T-helper 1 cell treated with Interleukin-12 subunit alpha and Interleukin-12 subunit beta and Interleukin-4 antibody, amounts not matched to agents 30 μg/mL and 1 μg/mL, for 36 hours (primary cell): ENCODE results near the gene GRAP2.
"Not testable (repeated sequence)": the region's sequence is repeated elsewhere in the genome, so short reads cannot be mapped to it uniquely, and the experiment has no call there.

Experiments
- H3K27ac Mint-ChIP-seq: one replicate; pipeline ENCODE4 v1.8.0; 2021; ENCODE audit warnings: mild to moderate bottlenecking, mixed read lengths
- H3K27me3 Mint-ChIP-seq: one replicate; pipeline ENCODE4 v1.8.0; 2021; ENCODE audit warnings: low read depth, mixed read lengths
- H3K36me3 Mint-ChIP-seq: one replicate; pipeline ENCODE4 v1.8.0; 2021; ENCODE audit warnings: low read depth, mixed read lengths
- H3K4me1 Mint-ChIP-seq: one replicate; pipeline ENCODE4 v1.8.0; 2021; ENCODE audit warnings: low read depth, mixed read lengths
- H3K4me3 Mint-ChIP-seq: one replicate; pipeline ENCODE4 v1.8.0; 2021; ENCODE audit warnings: mild to moderate bottlenecking, moderate library complexity, mixed read lengths
- H3K9me3 Mint-ChIP-seq: one replicate; pipeline ENCODE4 v1.8.0; 2021; ENCODE audit warnings: mixed read lengths

Gene GRAP2

DNA sequence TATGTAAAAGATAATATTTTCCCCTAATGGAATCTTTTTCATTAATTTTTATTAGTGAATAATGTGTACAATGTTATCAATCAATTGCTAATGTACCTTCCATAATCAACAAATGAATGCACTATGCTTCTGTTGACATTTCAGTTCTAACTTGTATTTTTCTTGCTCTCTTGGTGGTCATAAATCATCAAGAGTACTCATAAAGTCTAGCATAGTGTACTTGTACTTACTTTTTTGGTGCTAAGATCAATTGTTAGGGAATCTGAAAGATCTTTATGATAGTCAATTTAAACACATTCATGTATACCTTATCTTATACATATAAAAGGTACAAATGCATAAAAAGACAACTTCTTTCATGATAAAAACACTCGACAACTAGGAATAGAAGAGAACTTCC, 17.8 kb upstream of the GRAP2 start:
- Mint-ChIP-seq H3K27me3 (peaks cover 23% of the 10 kb centered on the region), H3K36me3 (no peaks in the 10 kb centered on the region), H3K4me3 (no peak overlapping the region)

DNA sequence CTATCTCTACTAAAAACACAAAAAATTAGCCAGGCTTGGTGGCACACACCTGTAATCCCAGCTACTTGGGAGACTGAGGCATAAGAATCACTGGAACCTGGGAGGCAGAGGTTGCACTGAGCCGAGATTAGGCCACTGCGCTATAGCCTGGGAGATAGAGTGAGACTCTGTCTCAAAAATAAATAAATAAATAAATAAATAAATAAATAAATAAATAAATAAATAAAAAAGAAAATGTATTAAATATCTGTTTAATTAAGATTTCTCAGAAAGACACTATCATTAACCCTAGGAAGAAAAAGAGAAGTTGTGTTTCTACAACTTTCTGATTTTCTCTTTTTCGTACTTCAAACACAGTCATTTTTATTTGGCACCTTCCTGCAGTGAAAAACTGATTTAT, 11.0 kb upstream of the GRAP2 start:
- not testable (repeated sequence) for H3K36me3 Mint-ChIP-seq, H3K9me3 Mint-ChIP-seq, H3K27ac Mint-ChIP-seq, H3K4me1 Mint-ChIP-seq, H3K4me3 Mint-ChIP-seq
- H3K27me3 Mint-ChIP-seq, result peaks cover 17% of the 10 kb centered on the region

More for the DNA sequence above, 17.8 kb upstream of the GRAP2 start:
- H3K9me3 Mint-ChIP-seq, result no peaks in the 10 kb centered on the region
- H3K27ac Mint-ChIP-seq, result no peak overlapping the region
- H3K4me1 Mint-ChIP-seq, result no peaks in the 10 kb centered on the region

DNA sequence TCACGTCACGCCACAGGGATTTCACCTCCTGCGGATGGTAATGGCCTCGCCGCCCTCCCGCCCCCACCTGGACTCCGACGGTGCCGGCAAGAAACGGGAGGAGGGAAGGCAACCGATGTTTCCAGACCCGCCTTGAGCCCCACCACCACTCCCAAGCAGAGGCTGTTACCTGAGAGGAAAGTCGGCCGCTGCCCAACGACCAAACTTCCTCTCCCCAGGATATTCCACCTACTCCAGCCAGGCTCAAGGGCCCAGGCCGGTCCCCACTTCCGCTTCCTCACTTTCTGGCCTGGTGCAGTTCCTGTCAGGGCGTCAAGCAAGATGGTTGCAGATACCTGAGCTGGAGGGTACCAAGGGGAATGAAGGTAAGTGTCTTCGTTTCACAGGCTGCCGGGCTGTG, 7.4 kb upstream of the GRAP2 start, which contains the start of gene ENTHD1:
Gene ENTHD1, minus strand, starts transcription at position 235 of the 400 bp plus-strand sequence. CDS start 6,012 bp downstream, outside the sequence.
- Mint-ChIP-seq H3K9me3 (no peaks in the 10 kb centered on the region), H3K27me3 (no peaks in the 10 kb centered on the region), H3K4me1 (peaks cover 5% of the 10 kb centered on the region), H3K36me3 (peaks cover 4% of the 10 kb centered on the region), H3K27ac (no peak within 1 kb of the TSS), H3K4me3 (no peak within 1 kb of the TSS)

DNA sequence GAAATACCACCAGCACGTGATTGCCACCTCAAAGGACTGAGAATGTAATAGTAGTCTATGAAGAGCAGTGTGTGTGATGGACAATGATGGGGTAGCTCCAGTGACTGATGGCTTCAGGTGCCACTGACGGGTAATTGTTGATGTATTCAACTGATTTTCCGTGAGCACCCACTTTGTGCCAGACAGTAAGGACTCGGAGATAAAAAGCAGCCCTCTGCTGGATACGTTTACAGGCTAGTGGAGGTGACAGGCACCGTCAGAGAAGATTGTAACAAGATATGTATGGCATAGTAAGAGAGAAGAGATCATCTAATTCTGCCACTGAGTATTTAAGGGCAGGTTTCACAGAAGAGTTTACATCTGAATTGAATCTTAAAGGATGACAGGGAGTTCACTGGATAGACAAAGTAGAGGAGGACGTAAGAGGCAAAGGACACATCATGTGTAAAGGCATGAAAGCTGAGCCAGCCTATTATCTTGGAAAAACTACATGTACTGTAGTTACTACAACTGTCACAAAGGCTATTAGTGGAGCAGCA, 6.3 kb upstream of the GRAP2 start:
- peaks cover 4% of the 10 kb centered on the region for H3K36me3 Mint-ChIP-seq
- no peaks in the 10 kb centered on the region for H3K9me3 Mint-ChIP-seq
- peaks cover 11% of the 10 kb centered on the region for H3K4me1 Mint-ChIP-seq
- H3K27me3 Mint-ChIP-seq, result no peaks in the 10 kb centered on the region
- H3K4me3 Mint-ChIP-seq, result no peak overlapping the region
- no peak overlapping the region for H3K27ac Mint-ChIP-seq

DNA sequence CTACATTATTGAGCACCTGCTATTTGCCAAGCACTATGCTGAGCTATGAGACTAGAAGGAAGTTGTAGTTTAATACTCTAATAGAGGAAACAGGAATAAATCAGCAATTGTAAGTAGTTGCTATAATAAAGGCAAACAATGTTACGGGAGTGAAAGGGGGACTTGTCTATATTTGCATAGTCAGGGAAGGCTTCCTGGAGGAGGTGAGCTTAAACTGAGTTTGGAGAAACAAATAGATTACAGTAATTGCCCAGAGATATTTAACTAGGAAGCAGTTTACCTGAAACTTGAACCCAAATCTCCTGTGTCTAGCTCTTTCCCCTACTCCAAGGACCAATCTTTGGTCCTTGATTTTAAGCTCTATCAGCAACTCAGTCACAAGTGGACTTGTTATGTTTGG, 5.2 kb upstream of the GRAP2 start:
- H3K9me3 Mint-ChIP-seq, result no peaks in the 10 kb centered on the region
- H3K27me3 Mint-ChIP-seq, result no peaks in the 10 kb centered on the region
- H3K4me1 Mint-ChIP-seq, result peaks cover 19% of the 10 kb centered on the region
- H3K36me3 Mint-ChIP-seq, result peaks cover 6% of the 10 kb centered on the region
- H3K4me3 Mint-ChIP-seq, result no peak overlapping the region
- no peak overlapping the region for H3K27ac Mint-ChIP-seq

DNA sequence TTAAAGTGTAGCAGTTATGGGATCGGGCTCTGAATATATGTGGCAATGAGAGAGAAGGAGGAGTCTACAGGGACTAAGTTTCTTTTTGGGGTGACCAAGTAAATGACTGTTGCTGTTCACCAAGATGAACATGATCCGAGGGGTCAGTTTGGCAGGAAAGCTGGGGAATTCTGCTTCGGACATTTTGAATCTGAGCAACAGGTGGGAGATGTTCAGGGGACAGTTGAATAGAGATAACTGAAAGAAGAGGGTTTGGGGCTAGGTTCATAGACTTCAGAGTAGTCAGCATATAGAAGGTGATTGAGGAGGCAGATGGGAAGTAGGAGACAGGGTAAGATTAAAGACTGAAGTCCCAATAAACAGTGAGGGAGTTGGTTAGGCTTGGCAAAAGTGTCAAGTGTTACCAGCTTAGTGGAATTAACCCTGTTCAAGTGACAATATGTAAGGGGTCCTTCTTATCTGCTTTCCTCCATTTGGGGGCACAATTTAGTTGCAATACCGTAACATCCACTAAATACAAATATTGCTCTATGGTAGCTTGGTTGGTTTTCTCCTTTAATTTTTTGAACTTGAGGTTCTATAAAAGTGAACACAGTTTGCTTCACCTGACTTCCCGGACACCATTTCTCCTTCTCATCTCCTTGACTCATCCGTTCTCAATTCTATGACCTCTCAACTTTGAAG, 4.4 kb upstream of the GRAP2 start:
- no peak overlapping the region for H3K27ac Mint-ChIP-seq
- no peak overlapping the region for H3K4me3 Mint-ChIP-seq
- no peaks in the 10 kb centered on the region for H3K27me3 Mint-ChIP-seq
- H3K4me1 Mint-ChIP-seq, result peaks cover 22% of the 10 kb centered on the region
- peaks cover 9% of the 10 kb centered on the region for H3K36me3 Mint-ChIP-seq
- no peaks in the 10 kb centered on the region for H3K9me3 Mint-ChIP-seq

DNA sequence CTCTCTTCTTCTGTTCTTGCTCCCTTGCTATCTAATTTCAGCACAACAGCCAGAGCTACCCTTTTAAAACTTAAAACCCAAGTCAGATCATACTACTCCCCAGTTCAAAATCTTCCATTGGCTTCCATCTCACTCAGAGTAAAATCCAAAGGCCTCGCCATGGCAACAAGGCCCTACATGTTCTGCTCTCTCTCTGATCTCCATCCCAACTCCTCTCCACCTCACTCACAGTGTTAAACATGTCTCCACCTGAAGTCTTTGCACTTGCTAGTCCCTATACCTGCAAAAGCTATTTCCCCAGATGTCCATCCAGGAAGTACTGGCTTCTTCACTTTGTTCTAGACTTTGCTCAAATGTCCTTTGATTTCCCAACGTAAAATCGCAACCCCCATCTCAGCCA, 3.0 kb upstream of the GRAP2 start:
- Mint-ChIP-seq H3K4me1 (peaks cover 17% of the 10 kb centered on the region), H3K36me3 (peaks cover 16% of the 10 kb centered on the region), H3K9me3 (no peaks in the 10 kb centered on the region), H3K27ac (no peak overlapping the region), H3K27me3 (no peaks in the 10 kb centered on the region), H3K4me3 (no peak overlapping the region)

DNA sequence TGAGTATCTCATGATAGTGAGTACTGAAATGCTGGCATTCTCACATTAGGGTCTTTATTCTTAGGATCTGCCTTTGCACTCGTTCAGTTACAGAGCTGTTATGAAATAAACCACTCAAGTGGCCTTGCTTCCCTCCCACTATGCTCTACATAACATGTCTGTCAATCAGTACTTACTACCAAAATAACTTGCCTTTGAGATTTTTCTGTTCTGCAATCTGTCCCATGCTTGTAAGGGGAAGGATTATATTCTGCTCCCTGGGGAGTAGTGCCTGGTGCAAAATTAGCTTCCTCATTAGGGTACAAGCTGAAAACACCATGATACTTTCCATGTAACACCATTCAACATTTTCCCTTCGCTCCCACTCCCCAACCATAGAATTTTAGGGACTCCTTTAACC, 1.9 kb upstream of the GRAP2 start:
- no peak overlapping the region for H3K4me3 Mint-ChIP-seq
- peaks cover 17% of the 10 kb centered on the region for H3K4me1 Mint-ChIP-seq
- no peaks in the 10 kb centered on the region for H3K9me3 Mint-ChIP-seq
- H3K27me3 Mint-ChIP-seq, result no peaks in the 10 kb centered on the region
- peaks cover 17% of the 10 kb centered on the region for H3K36me3 Mint-ChIP-seq
- no peak overlapping the region for H3K27ac Mint-ChIP-seq

DNA sequence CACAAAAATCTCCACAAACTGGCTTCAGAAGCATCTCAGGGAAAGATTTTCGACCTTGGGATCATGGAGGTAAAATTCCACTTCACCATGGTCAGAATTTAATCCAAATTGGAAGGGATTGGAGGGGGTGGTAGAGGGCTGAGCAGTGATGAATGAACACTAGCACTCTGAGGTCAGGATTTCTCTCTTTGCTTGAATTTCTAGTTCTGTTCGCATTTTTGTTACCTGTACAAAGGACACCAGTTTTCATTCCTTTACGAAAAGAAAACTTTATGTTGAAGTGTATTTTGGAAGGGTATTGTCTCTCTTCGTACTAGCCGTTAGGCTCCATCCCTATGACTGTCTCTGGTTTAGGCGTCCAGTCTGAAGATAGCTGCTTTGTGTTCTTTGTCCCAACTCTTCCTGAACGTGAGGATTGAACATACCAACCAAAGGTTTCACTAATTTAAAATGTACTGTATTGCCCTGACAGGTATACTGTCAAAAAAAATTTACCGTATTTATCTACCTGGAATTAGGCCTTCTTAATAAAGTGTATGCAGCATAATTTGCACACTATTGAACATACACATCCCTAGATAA, 772 bp downstream of the GRAP2 start:
- H3K36me3 Mint-ChIP-seq, result peaks cover 37% of the 10 kb centered on the region
- no peaks in the 10 kb centered on the region for H3K27me3 Mint-ChIP-seq
- H3K9me3 Mint-ChIP-seq, result no peaks in the 10 kb centered on the region
- peak overlapping the region; percentile 98 for H3K4me3 Mint-ChIP-seq
- peaks cover 35% of the 10 kb centered on the region for H3K4me1 Mint-ChIP-seq
- peak overlapping the region; percentile 96 for H3K27ac Mint-ChIP-seq

DNA sequence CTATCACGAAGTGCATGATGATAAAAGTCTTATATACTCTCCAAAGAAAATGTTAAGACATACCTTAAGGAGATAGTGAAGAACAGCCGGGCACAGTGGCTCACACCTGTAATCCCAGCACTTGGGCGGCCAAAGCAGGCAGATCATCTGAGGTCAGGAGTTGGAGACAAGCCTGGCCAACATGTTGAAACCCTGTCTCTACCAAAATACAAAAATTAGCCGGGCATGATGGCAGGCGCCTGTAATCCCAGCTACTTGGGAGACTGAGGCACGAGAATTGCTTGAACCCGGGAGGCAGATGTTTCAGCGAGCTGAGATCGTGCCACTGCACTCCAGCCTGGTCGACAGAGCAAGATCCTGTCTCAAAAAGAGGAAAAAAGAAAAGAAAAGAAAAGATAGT, 3.1 kb downstream of the GRAP2 start:
- not testable (repeated sequence) for H3K27me3 Mint-ChIP-seq, H3K9me3 Mint-ChIP-seq
- Mint-ChIP-seq H3K4me1 (peaks cover 52% of the 10 kb centered on the region), H3K27ac (peak overlapping the region; percentile 91), H3K4me3 (peak overlapping the region; percentile 98), H3K36me3 (peaks cover 43% of the 10 kb centered on the region)

DNA sequence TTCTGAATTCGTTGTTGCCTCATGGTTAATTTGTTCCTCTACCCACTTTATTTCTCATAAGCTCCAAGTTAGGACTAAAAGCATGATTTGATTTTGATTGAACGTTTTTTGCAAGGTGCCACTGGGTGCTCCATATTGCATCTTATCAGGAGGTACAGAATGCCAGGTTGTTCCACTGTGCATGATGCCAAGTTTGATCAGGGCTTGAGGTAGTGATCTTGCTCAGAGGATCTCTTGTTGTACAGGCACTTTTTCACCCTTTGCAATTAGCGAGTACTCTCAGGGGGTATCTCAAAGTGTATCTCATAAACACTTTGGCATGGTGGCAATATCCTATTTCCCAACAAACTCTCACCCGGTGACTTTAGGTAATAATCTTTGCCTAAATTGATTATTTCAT, 4.0 kb downstream of the GRAP2 start:
- Mint-ChIP-seq H3K4me3 (peak overlapping the region; percentile 98), H3K9me3 (peaks cover under 1% of the 10 kb centered on the region), H3K36me3 (peaks cover 49% of the 10 kb centered on the region), H3K27ac (peak overlapping the region; percentile 91), H3K27me3 (no peaks in the 10 kb centered on the region), H3K4me1 (peaks cover 56% of the 10 kb centered on the region)

DNA sequence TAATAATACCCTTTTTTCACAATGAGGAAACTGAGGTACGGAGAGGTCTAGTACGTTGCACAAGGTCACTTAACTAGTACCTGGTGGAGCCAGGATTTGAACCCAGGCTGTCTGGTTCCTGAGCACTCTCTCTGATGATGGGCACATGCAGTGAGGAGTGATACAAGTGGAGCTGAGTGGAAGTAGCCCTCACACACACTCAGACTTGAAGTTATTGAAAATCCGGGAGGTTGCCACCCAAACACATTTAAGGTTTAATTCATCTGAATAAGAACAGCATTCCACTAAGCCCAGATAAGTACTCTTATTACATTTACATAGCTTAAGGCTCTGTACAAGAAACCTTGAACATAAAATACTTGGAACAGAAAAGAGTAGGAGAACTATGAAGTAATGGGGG, 4.8 kb downstream of the GRAP2 start:
- peak overlapping the region; percentile 91 for H3K27ac Mint-ChIP-seq
- H3K9me3 Mint-ChIP-seq, result peaks cover 3% of the 10 kb centered on the region
- H3K27me3 Mint-ChIP-seq, result no peaks in the 10 kb centered on the region
- peaks cover 57% of the 10 kb centered on the region for H3K4me1 Mint-ChIP-seq
- H3K36me3 Mint-ChIP-seq, result peaks cover 50% of the 10 kb centered on the region
- peak overlapping the region; percentile 98 for H3K4me3 Mint-ChIP-seq

DNA sequence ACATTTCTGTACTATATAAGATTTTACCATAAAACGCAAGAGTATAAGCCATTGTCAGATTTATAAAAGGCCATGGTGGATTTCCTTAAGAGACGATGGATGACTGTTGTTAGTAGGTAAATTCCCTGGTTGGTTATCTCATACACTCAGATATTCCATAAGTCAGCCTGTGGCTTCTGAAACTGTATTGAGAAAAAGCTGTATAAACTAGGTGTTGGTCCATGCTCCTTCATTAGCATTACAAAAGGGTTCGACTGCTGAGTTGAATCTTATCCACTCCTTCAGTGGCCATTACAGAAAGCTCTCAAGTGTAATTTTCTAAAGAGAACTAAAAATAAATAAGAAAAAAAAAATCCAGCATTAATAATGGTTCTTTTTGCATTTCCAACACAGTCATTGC, 5.3 kb downstream of the GRAP2 start:
- Mint-ChIP-seq H3K4me1 (peaks cover 59% of the 10 kb centered on the region), H3K36me3 (peaks cover 49% of the 10 kb centered on the region), H3K27ac (peak overlapping the region; percentile 91), H3K27me3 (no peaks in the 10 kb centered on the region), H3K4me3 (peak overlapping the region; percentile 98), H3K9me3 (peaks cover 3% of the 10 kb centered on the region)

DNA sequence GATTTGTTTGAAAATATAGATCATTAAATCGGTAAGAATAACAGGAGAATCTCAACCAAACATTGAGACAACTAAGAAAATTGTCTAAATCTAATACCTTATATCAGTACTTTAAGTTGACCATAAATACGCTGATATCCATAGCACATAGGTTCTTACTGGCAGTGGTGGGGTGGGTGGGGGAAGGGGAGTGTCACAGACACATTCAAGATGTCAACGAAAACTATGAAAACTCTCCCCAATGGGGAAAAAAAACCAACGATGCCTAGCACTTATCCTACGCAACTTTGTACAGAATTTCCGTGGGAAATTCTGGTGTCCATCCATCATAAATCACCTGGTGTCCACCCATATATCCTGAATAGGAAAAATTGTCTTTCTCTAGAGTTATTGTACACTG, 6.2 kb downstream of the GRAP2 start:
- Mint-ChIP-seq H3K9me3 (peaks cover 3% of the 10 kb centered on the region), H3K4me1 (peaks cover 67% of the 10 kb centered on the region), H3K27me3 (no peaks in the 10 kb centered on the region), H3K27ac (peak overlapping the region; percentile 91), H3K36me3 (peaks cover 49% of the 10 kb centered on the region), H3K4me3 (peak overlapping the region; percentile 98)

DNA sequence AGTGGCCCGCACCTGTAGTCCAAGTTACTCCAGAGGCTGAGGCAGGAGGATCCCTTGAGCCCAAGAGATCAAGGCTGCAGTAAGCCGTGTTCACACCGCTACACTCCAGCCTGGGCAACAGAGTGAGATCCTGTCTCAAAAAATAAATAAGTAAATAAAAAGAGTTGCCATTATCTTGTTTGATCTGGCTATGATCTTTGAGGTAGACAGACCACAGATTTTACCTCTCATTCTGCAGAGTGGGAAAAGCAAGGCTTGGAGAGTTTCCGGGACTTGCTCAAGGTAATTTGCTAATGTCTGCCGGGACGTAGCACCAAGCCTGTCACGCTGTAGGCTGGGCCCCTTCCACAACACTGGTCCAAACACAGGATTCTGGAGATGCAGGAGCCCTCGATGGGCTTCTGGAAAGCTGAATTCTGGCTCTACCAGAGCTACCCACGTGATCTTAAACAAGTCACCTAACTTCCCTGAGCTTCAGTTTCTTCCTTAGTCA, 6.8 kb downstream of the GRAP2 start:
- peak overlapping the region; percentile 98 for H3K4me3 Mint-ChIP-seq
- H3K9me3 Mint-ChIP-seq, result peaks cover 3% of the 10 kb centered on the region
- peak overlapping the region; percentile 91 for H3K27ac Mint-ChIP-seq
- peaks cover 73% of the 10 kb centered on the region for H3K4me1 Mint-ChIP-seq
- peaks cover 52% of the 10 kb centered on the region for H3K36me3 Mint-ChIP-seq
- H3K27me3 Mint-ChIP-seq, result no peaks in the 10 kb centered on the region
